PC-3 (cell line): Measurements from ENCODE around the gene YAP1.

Experiments used
- EZH2 ChIP-seq: fragments of 300-600 bp; sonication (generic); IDR thresholded peaks from one replicate; pipeline ENCODE4 v1.6.1; 2017; ENCODE audit warnings: antibody characterized with exemption, mild to moderate bottlenecking, low read length; ENCODE audit not compliant: unreplicated experiment
- TF ChIP-seq, protein P1 (sequence below): fragments of 300-600 bp; sonication (generic); conservative IDR thresholded peaks from 2 replicates; pipeline ENCODE4 v1.5.1; 2017; ENCODE audit warnings: antibody characterized with exemption, low read depth, mild to moderate bottlenecking, low read length

DNA sequence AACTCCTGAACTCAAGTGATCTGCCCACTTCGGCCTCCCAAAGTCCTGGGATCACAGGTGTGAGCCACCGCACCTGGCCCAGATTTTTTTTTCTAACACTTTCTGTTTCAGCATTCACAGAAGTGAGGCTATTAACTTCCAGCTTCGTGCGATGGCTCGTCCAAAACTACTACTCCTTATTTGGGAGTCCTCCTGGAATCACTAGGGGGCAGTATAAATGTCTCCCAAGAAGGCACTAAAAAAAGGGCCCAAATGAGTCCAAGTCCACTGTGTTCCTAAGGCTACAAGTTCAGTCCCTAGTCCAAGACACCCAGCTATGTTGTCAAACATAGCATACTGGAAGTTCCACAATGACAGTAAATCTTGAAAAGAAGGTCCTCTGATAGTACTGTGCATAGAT is 143.8 kb downstream of the YAP1 start:
- TF ChIP-seq, protein P1, sequence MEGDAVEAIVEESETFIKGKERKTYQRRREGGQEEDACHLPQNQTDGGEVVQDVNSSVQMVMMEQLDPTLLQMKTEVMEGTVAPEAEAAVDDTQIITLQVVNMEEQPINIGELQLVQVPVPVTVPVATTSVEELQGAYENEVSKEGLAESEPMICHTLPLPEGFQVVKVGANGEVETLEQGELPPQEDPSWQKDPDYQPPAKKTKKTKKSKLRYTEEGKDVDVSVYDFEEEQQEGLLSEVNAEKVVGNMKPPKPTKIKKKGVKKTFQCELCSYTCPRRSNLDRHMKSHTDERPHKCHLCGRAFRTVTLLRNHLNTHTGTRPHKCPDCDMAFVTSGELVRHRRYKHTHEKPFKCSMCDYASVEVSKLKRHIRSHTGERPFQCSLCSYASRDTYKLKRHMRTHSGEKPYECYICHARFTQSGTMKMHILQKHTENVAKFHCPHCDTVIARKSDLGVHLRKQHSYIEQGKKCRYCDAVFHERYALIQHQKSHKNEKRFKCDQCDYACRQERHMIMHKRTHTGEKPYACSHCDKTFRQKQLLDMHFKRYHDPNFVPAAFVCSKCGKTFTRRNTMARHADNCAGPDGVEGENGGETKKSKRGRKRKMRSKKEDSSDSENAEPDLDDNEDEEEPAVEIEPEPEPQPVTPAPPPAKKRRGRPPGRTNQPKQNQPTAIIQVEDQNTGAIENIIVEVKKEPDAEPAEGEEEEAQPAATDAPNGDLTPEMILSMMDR, result peak; percentile 66
- no peak for TF ChIP-seq EZH2
